Adipocyte (in vitro differentiated cells): ENCODE data around the gene CARF.
"Not testable (repeated sequence)": the region's sequence is repeated elsewhere in the genome, so short reads cannot be mapped to it uniquely, and the experiment has no call there.

Experiments used
- DNase-seq: peaks from one replicate; pipeline ENCODE4 v3.0.0-alpha.2; 2015; ENCODE audit warnings: low read depth
- H3K27me3 ChIP-seq: replicated peaks from 2 replicates; pipeline ENCODE4 v1.7.0; 2013; ENCODE audit warnings: mild to moderate bottlenecking, low read length, moderate library complexity; ENCODE audit not compliant: control insufficient read depth, insufficient read depth
- H3K36me3 ChIP-seq: 2 replicates; pipeline ENCODE4 v1.7.0; 2013; ENCODE audit warnings: low read length, mild to moderate bottlenecking, moderate library complexity; ENCODE audit not compliant: control insufficient read depth, insufficient read depth, severe bottlenecking
- H3K4me1 ChIP-seq: 2 replicates; pipeline ENCODE4 v1.7.0; 2013; ENCODE audit warnings: mild to moderate bottlenecking, low read length, moderate library complexity; ENCODE audit not compliant: control insufficient read depth, insufficient read depth
- H3K4me3 ChIP-seq: 2 replicates; pipeline ENCODE4 v1.7.0; 2013; ENCODE audit warnings: mild to moderate bottlenecking, low read length, moderate library complexity
- H3K9ac ChIP-seq: 2 replicates; pipeline ENCODE4 v1.7.0; 2013; ENCODE audit warnings: mild to moderate bottlenecking, low read length, moderate library complexity
- H3K9me3 ChIP-seq: 2 replicates; pipeline ENCODE4 v1.7.0; 2013; ENCODE audit warnings: mild to moderate bottlenecking, low read length, moderate library complexity; ENCODE audit not compliant: control insufficient read depth

Gene CARF, protein sequence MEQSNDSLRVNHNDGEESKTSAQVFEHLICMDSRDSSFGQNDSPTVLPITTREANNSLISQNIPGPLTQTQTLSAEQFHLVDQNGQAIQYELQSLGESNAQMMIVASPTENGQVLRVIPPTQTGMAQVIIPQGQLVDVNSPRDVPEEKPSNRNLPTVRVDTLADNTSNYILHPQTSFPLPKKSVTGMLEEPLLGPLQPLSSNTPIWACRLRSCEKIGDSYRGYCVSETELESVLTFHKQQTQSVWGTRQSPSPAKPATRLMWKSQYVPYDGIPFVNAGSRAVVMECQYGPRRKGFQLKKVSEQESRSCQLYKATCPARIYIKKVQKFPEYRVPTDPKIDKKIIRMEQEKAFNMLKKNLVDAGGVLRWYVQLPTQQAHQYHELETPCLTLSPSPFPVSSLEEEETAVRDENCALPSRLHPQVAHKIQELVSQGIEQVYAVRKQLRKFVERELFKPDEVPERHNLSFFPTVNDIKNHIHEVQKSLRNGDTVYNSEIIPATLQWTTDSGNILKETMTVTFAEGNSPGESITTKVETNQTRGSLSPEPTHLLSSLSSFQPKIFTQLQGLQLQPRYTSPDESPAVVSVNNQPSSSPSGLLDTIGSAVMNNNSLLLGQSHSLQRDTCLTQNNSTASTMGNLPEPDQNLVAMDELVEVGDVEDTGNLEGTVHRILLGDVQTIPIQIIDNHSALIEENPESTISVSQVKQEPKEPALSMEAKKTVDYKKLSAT

DNA sequence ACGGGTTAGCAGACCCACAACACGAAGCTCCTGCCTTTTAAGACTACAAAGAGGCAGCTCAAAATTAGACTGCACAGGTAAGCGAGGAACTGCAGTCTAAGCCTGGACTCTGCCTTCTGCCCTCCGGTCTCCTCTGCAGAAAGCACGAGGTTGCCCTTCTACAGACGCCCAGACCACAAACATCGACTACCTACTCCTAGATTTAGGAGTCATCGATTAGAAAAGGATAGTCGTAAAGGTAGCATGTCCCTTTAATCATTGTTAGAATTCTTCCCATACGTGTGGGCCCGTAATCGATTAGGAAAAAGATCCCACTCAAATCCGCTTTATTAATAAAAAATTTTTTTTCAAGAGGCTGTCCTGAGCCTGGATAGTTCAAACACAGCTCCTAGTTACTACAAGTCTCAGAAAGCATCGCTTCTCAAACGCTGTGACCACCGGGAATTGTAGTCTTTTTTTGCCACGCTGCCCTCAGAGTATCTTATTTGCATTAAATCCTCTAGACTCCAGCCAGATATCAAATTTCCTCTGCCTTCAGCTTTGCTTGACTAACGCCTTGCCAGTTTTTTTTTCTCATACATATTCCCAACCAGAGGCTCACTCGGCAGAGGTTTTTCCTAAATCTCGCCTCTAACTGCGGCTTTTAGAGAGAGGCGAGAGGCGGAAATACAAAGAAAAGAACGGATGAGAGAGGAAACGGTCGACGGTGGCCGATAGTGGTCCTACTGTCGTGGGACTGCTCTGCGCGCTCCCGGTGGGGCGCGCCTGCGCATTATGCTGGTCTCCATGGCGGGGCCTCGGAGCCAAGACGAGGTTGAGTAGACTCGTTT lies at the start of gene CARF, which contains the start of gene WDR12:
Gene CARF (plus strand): TSS at position 764 of the 830 bp plus-strand sequence. CDS start 29,628 bp downstream, outside the sequence.
Gene WDR12 (minus strand): TSS at position 162 of the 830 bp plus-strand sequence. CDS start 197 bp downstream, outside the sequence.
- H3K4me1 ChIP-seq, result peaks cover 20% of the 10 kb centered on the region
- DNase-seq, result peak; percentile 98

DNA sequence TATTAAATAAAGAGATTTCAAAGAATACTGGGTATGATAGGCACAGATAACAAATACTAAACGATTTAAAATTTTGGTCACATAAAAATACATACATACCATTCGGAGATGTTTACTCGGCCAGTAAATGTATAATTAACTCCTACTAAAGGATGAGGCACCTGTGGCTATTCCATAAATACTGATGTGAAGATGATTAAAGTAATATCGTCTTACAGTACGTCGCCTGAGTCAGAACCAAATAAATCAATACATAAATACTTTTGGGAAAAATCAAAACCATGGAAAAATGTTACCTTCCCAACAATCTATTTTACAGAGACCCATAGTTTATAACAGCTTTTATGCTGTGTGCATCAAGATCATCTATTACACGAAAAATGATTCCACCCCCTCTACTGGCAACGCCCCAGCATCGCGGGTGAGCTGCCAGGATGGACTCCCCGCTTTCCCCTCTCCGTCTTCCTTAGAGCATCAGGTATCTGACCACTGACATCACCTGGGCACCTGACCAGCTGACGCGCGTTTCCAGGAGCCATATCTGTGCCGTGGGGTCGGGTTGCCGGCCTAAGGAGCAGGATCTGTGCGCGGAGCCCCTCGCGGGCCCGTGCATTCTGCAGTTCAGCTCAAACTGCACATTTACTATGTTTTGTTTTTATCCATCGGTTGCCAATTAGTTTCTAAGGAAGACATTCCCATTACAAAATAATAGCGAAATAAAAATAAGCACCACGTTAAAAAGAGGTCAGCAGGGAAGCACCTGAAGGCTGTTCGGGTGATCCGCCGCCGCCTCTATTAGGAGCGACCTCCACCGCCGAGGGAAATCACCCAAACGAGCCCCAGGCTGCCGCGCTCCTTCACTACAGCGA lies 41.4 kb upstream of the CARF start:
- no peaks in the 10 kb centered on the region for H3K9me3 ChIP-seq
- H3K4me3 ChIP-seq, result peak overlapping the region; percentile 93
- H3K27me3 ChIP-seq, result no peaks in the 10 kb centered on the region
- peak overlapping the region; percentile 84 for H3K9ac ChIP-seq
- no peaks in the 10 kb centered on the region for H3K36me3 ChIP-seq
- peak; percentile 76 for DNase-seq
- peaks cover 5% of the 10 kb centered on the region for H3K4me1 ChIP-seq

More for the DNA sequence above, at the start of gene CARF, which contains the start of gene WDR12:
- Histone ChIP-seq H3K27me3 (no peaks in the 10 kb centered on the region), H3K4me3 (peak within 1 kb of the TSS; percentile 92), H3K9ac (peak within 1 kb of the TSS; percentile 97), H3K36me3 (peaks cover 7% of the 10 kb centered on the region), H3K9me3 (no peaks in the 10 kb centered on the region)

DNA sequence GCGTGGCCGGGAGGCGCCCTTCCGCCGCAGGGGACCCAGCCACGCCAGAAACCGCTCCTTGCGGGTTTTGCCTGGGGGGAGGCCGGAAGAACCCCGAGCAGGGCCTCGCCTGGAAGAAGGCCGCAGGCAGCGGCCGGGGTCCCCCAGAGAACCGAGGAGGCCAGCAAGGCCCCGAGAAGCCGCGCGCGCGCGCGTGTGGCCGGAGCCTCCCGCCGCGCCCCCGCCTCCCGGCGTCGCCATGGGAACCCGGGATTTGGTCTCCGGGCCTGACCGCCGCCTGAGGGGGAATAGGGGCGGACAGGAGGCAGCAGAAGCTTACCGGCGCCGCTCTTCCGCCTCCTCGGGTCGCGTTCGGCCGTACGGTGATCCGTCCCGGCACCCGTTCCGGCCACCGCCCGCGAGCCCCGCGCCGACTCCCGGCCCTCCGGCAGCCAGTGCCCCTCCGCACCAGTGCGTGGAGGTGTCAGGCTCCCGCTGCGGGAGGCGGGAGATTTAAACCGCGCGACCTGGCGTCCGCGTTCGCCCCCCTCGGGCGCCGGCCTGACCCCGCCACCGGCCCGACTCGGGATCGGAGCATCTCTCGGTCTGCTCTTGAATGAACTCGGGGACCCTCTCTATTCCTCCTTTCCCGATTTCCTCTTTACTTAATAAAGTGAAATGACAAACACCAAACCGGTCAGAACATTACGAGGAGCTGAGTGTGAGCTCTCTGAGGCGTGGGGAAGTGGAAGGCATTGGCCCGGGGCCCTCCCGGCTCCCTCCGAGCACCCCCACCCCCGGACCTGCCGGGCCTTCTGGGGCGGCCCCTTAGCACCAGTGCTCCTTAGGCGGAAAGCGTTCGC lies 40.6 kb upstream of the CARF start, which contains the start of gene ICA1L:
Gene ICA1L (minus strand): TSS at position 467 of the 842 bp plus-strand sequence. CDS start 42,757 bp downstream, outside the sequence.
- peak; percentile 87 for DNase-seq
- no peaks in the 10 kb centered on the region for H3K27me3 ChIP-seq
- H3K36me3 ChIP-seq, result no peaks in the 10 kb centered on the region
- peak within 1 kb of the TSS; percentile 84 for H3K9ac ChIP-seq
- H3K4me1 ChIP-seq, result peaks cover 5% of the 10 kb centered on the region
- H3K9me3 ChIP-seq, result no peaks in the 10 kb centered on the region
- H3K4me3 ChIP-seq, result peak within 1 kb of the TSS; percentile 93

DNA sequence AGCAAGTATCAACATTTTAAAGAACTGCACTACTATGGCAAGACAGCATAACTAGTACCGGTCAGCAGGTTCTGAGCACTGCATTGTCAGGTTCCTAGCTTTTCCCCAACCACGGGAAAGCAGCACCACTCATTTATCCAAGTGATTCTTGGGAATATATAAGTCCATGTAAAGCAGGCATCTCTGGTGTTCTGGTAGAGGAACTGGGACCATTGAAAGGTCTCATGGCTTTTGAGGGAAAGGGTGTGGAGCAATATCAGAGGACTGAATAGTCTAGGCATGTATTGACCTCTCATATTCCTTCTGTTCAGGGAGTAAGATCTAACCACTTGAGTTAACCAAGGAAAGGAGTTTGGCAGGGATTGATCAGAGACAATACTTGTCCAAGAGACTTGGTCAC lies 34.4 kb upstream of the CARF start:
- Histone ChIP-seq H3K4me3 (no peak overlapping the region), H3K4me1 (no peaks in the 10 kb centered on the region), H3K9ac (no peak overlapping the region), H3K27me3 (no peaks in the 10 kb centered on the region), H3K9me3 (no peaks in the 10 kb centered on the region), H3K36me3 (peaks cover 39% of the 10 kb centered on the region)
- no peak for DNase-seq

DNA sequence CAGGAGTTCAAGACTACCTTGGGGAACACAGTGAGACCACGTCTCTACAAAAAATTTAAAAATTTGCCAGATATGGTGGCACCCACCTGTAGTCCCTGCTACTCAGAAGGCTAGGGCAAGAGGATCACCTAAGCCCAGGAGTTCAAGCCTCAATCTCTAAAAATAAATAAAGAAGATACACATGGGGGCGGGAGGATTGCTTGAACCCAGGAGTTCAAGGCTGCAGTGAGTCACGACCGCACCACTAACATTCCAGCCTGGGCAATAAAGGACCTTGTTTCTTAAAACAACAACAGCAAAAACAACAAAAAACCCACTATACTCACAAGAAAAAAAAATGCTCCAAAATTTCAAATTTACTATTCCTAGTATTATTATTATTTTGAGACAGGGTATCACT lies 30.5 kb upstream of the CARF start:
- H3K27me3 ChIP-seq, result no peaks in the 10 kb centered on the region
- no peak overlapping the region for H3K4me3 ChIP-seq
- peaks cover 65% of the 10 kb centered on the region for H3K36me3 ChIP-seq
- H3K9me3 ChIP-seq, result no peaks in the 10 kb centered on the region
- no peak overlapping the region for H3K9ac ChIP-seq
- H3K4me1 ChIP-seq, result no peaks in the 10 kb centered on the region
- DNase-seq, result no peak

DNA sequence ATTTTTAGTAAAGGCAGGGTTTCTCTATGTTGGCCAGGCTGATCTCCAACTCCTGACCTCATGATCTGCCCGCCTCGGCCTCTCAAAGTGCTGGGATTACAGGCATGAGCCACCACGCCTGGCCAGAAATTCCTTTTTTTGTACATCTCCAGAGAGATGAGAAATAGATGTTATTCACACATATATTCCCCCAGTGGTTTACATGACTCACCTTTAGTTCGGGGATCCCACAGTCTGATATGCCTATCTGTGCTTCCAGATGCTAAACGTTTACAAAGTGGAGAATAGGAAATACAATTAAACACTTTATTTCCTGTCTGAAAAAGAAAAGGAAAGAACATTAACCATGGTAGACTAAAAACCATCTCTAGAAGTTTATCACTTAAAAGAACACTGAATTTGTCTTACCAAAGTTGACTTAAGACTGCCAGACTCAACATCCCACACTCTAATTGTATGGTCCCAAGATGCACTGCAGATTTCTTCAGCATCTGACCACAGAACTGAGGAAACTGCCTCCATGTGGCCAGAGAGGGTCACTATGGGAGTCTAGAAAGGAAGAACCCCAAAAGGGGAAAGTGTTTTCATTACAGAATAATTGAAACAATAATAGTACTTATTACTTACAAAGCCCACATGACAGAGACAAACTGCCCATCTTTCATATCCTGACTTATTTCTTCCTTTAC lies 27.9 kb upstream of the CARF start:
- Histone ChIP-seq H3K27me3 (no peaks in the 10 kb centered on the region), H3K4me3 (no peak overlapping the region), H3K4me1 (no peaks in the 10 kb centered on the region), H3K36me3 (peaks cover 62% of the 10 kb centered on the region), H3K9ac (no peak overlapping the region), H3K9me3 (no peaks in the 10 kb centered on the region)
- DNase-seq, result no peak

DNA sequence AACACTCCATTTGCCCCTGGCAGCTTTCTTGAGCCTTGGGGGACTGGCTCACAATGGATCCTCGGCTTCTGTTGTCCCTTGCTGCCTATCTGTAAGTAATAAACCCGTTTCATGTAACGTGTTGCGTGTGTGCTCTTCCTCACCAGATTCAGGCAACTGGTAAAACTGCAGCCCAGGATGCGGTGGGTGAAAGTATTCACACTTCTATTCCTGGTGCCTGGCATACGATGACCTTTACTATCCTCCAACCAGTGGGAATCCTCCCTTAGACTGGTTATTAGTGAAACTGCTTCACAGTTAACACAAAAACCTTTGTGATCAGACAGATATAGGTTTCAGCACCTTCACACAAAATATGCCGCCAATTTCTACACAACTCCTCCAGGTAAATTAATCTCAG lies 26.9 kb upstream of the CARF start:
- no peak for DNase-seq
- no peaks in the 10 kb centered on the region for H3K27me3 ChIP-seq
- no peaks in the 10 kb centered on the region for H3K9me3 ChIP-seq
- H3K4me3 ChIP-seq, result no peak overlapping the region
- H3K9ac ChIP-seq, result no peak overlapping the region
- peaks cover 66% of the 10 kb centered on the region for H3K36me3 ChIP-seq
- no peaks in the 10 kb centered on the region for H3K4me1 ChIP-seq

DNA sequence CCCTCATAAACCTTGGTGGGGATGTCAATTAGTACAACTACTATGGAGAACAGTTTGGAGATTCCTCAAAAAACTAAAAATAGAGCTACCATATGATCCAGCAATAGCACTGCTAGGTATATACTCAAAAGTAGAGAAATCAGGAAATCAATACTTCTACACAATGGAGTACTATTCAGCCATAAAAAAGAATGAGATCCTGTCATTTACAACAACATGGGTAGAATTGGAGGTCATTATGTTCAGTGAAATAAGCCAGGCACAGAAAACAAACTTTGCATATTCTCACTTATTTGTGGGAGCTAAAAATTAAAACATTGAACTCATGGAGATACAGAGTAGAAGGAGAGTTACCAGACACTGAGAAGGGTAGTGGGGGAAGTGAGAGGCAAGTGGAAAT lies 6.6 kb upstream of the CARF start:
- Histone ChIP-seq H3K4me1 (peaks cover 12% of the 10 kb centered on the region), H3K36me3 (peaks cover 13% of the 10 kb centered on the region)
- H3K27me3 ChIP-seq, H3K9me3 ChIP-seq, DNase-seq, H3K9ac ChIP-seq, H3K4me3 ChIP-seq: not testable (repeated sequence)

DNA sequence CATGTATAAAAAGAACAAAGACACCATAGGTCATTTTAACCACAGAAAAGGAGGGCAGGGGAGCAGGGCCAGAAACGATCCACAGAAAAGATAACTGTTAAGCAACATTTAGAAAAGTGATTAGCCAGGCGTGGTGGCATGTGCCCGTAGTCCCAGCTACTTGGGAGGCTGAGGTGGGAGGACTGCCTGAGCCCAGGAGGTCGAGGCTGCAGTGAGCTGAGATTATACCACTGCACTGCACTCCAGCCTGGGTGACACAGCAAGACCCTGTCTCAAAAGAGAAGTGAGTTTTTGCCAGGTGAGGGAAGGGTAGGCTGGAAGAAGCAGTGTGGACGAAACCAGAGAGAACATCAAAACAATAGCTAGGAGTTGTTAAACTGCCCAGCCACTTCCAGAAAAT lies 3.9 kb upstream of the CARF start:
- H3K9ac ChIP-seq, result no peak overlapping the region
- H3K4me1 ChIP-seq, result peaks cover 20% of the 10 kb centered on the region
- H3K4me3 ChIP-seq, result no peak overlapping the region
- DNase-seq, result no peak
- no peaks in the 10 kb centered on the region for H3K9me3 ChIP-seq
- peaks cover 12% of the 10 kb centered on the region for H3K36me3 ChIP-seq
- no peaks in the 10 kb centered on the region for H3K27me3 ChIP-seq
